Lower leg skin (tissue), 3 donors: Measurements from ENCODE around the gene ADARB2.

Source experiments
- CTCF ChIP-seq, 3 donors: fragments of 450-650 bp; IDR thresholded peaks; one replicate each; pipeline ENCODE4 v1.5.1; 2016; ENCODE audit warnings: antibody characterized with exemption in 3 of 3, mild to moderate bottlenecking in 3 of 3, moderate library complexity in 2 of 3
- POLR2A ChIP-seq, 2 donors: fragments of 450-650 bp; IDR thresholded peaks; one replicate each; pipeline ENCODE4 v1.6.1; 2016 to 2017; ENCODE audit warnings: antibody characterized with exemption in 2 of 2, mild to moderate bottlenecking in 1 of 2, moderate library complexity in 1 of 2

- TF ChIP-seq CTCF (IDR thresholded peaks at IDR 0.05) (no peak), POLR2A (IDR thresholded peaks at IDR 0.05) (no peak)
Observed at GRCh38 chr10:1524540-1524939, 212.8 kb downstream of the ADARB2 start.
